K562 (cell line): ENCODE results near the gene BMF. TPM values are rescaled to one million over a fixed set of nuclear protein-coding genes. Genes with fewer than 3 reads are reported as not detected.

Experiments
- DIDO1 ChIP-seq: fragments of 450-650 bp; IDR thresholded peaks from 2 replicates; pipeline ENCODE4 v1.6.1; 2016; ENCODE audit warnings: low read depth, missing biosample characterization, missing genetic modification characterization
- GATA2 ChIP-seq: sonication (generic); formaldehyde crosslinking; IDR thresholded peaks from 2 replicates; pipeline ENCODE4 v1.4.0; 2020; ENCODE audit warnings: mild to moderate bottlenecking, missing genetic modification reagents
- HDAC3 ChIP-seq: fragments of 450-650 bp; IDR thresholded peaks from 2 replicates; pipeline ENCODE4 v1.6.1; 2018; ENCODE audit warnings: borderline replicate concordance, mild to moderate bottlenecking, moderate library complexity; ENCODE audit not compliant: partially characterized antibody
- TSC22D4 ChIP-seq: fragments of 450-650 bp; IDR thresholded peaks from 2 replicates; pipeline ENCODE4 v1.6.1; 2016; ENCODE audit warnings: missing genetic modification characterization, missing biosample characterization, control low read depth
- ZNF12 ChIP-seq: sonication (generic); formaldehyde crosslinking; IDR thresholded peaks from 2 replicates; pipeline ENCODE4 v1.4.0; 2020; ENCODE audit warnings: mild to moderate bottlenecking, missing genetic modification reagents
- polyA plus RNA-seq, 8 experiments: library from polyadenylated mRNA; depleted of rRNA in 4 of 8; stranded (reverse) in 5 of 8; unstranded in 3 of 8; fragments of >200 nt; fragmentation: Nextera tagmentation in 2 of 8; fragmentation: Illumina TruSeq in 1 of 8; extraction: Ambion mirVana in 2 of 8; extraction: Trizol in 1 of 8; gene quantifications; 2 replicates each; pipeline versions ENCODE4 v1.2.1 to v1.2.3, GENCODE V29; 2011 to 2014; ENCODE audit warnings: inconsistent platforms in 1 of 8, missing spikeins in 1 of 8
- total RNA-seq, 7 experiments: library from RNA; depleted of rRNA in 6 of 7; stranded (reverse); fragments of >200 nt in 6 of 7; fragmentation: Illumina TruSeq in 2 of 7; extraction: Trizol in 2 of 7; gene quantifications; 2 replicates each; pipeline versions ENCODE4 v1.2.1 to v1.2.3, GENCODE V29; 2011 to 2021; ENCODE audit warnings: low replicate concordance in 1 of 7
- TF ChIP-seq, protein P1 (sequence below), 2 experiments: fragments of 450-650 bp in 1 of 2; sonication (generic) in 1 of 2; formaldehyde crosslinking in 1 of 2; IDR thresholded peaks; 2 replicates each; pipeline versions ENCODE4 v1.7.1 to v1.9.0; 2016 to 2022; ENCODE audit warnings: inconsistent platforms in 1 of 2, mild to moderate bottlenecking in 1 of 2, missing genetic modification reagents in 1 of 2
- TF ChIP-seq, protein P2 (sequence below): fragments of 250-450 bp; sonication (Bioruptor Pico); IDR thresholded peaks from 2 replicates; pipeline ENCODE4 v1.8.0; 2021; ENCODE audit warnings: moderate library complexity, mild to moderate bottlenecking, inconsistent platforms
- TF ChIP-seq, protein P3 (sequence below): fragments of 250-450 bp; sonication (Bioruptor Pico); IDR thresholded peaks from 2 replicates; pipeline ENCODE4 v1.9.0; 2021; ENCODE audit warnings: mild to moderate bottlenecking, inconsistent platforms
- TF ChIP-seq, protein P4 (sequence below): fragments of 150-350 bp; conservative IDR thresholded peaks from 2 replicates; pipeline ENCODE4 v1.6.1; 2014; ENCODE audit warnings: low read length

BMF gene
- total and polyA plus RNA-seq, 9 of the 15 experiments (the other 6 are each of a cell fraction or from before 2014, with no cell fraction given): 0.25 to 0.91 (median 0.59) TPM; not detected in 2

DNA sequence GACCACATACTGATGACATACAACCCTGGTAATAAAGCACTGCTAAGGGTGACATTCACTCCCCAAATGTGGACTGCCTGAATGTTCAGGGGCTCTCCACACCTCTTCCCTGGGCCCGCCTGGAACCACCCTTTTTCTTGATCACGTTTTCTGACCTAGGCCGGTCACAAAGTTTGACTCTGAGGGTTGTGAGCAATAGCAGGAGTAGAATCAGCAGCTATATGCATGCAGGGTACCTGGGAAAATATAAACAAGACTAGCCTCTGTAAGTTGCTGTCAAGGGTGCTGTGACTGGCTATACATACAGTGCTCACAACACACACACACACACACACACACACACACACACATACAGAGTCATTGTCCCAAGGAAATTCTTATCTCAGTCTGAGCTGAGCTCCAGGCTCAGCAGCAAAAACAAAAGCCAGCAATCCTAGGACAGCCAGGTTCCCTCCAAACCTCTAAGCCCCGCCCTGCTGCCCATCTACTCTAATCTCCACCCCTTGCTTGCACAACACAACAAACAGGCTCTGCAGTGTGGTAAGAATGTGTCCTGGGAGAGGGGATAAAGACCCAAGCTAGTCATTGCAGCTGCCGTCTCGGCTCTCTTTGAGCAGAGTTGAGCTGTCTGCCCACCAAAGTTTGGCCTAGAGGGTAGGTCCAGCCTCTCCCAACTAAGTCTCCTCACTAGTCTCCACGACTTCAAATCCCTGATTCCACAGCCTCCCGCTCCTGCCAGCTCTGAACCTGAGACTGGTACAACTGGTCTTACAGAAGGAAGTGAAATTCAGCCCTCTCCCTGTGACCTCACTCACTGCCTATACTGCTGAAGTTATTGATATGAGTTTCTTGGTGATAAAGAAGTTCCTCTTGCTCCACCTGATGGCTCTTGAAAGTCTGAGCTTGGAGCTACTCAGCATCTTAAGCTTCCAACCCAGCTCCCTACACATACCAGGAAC is 2.2 kb downstream of the BMF start (continued):
- TF ChIP-seq, protein P1, sequence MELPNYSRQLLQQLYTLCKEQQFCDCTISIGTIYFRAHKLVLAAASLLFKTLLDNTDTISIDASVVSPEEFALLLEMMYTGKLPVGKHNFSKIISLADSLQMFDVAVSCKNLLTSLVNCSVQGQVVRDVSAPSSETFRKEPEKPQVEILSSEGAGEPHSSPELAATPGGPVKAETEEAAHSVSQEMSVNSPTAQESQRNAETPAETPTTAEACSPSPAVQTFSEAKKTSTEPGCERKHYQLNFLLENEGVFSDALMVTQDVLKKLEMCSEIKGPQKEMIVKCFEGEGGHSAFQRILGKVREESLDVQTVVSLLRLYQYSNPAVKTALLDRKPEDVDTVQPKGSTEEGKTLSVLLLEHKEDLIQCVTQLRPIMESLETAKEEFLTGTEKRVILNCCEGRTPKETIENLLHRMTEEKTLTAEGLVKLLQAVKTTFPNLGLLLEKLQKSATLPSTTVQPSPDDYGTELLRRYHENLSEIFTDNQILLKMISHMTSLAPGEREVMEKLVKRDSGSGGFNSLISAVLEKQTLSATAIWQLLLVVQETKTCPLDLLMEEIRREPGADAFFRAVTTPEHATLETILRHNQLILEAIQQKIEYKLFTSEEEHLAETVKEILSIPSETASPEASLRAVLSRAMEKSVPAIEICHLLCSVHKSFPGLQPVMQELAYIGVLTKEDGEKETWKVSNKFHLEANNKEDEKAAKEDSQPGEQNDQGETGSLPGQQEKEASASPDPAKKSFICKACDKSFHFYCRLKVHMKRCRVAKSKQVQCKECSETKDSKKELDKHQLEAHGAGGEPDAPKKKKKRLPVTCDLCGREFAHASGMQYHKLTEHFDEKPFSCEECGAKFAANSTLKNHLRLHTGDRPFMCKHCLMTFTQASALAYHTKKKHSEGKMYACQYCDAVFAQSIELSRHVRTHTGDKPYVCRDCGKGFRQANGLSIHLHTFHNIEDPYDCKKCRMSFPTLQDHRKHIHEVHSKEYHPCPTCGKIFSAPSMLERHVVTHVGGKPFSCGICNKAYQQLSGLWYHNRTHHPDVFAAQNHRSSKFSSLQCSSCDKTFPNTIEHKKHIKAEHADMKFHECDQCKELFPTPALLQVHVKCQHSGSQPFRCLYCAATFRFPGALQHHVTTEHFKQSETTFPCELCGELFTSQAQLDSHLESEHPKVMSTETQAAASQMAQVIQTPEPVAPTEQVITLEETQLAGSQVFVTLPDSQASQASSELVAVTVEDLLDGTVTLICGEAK (IDR thresholded peaks at IDR 0.05): no peak
- TF ChIP-seq, protein P1 (CRISPR knock-in tag; IDR thresholded peaks at IDR 0.05): no peak
- TF ChIP-seq, protein P2, sequence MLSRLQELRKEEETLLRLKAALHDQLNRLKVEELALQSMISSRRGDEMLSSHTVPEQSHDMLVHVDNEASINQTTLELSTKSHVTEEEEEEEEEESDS (CRISPR knock-in tag): no peak
- TF ChIP-seq GATA2 (CRISPR knock-in tag) (peak; percentile 66), ZNF12 (no peak), DIDO1 (tag) (0 out of 2 replicates have a peak, but pooled peaks have one; percentile 21), TSC22D4 (tag) (no peak), HDAC3 (no peak)
- TF ChIP-seq, protein P3, sequence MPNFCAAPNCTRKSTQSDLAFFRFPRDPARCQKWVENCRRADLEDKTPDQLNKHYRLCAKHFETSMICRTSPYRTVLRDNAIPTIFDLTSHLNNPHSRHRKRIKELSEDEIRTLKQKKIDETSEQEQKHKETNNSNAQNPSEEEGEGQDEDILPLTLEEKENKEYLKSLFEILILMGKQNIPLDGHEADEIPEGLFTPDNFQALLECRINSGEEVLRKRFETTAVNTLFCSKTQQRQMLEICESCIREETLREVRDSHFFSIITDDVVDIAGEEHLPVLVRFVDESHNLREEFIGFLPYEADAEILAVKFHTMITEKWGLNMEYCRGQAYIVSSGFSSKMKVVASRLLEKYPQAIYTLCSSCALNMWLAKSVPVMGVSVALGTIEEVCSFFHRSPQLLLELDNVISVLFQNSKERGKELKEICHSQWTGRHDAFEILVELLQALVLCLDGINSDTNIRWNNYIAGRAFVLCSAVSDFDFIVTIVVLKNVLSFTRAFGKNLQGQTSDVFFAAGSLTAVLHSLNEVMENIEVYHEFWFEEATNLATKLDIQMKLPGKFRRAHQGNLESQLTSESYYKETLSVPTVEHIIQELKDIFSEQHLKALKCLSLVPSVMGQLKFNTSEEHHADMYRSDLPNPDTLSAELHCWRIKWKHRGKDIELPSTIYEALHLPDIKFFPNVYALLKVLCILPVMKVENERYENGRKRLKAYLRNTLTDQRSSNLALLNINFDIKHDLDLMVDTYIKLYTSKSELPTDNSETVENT: no peak
- TF ChIP-seq, protein P4, sequence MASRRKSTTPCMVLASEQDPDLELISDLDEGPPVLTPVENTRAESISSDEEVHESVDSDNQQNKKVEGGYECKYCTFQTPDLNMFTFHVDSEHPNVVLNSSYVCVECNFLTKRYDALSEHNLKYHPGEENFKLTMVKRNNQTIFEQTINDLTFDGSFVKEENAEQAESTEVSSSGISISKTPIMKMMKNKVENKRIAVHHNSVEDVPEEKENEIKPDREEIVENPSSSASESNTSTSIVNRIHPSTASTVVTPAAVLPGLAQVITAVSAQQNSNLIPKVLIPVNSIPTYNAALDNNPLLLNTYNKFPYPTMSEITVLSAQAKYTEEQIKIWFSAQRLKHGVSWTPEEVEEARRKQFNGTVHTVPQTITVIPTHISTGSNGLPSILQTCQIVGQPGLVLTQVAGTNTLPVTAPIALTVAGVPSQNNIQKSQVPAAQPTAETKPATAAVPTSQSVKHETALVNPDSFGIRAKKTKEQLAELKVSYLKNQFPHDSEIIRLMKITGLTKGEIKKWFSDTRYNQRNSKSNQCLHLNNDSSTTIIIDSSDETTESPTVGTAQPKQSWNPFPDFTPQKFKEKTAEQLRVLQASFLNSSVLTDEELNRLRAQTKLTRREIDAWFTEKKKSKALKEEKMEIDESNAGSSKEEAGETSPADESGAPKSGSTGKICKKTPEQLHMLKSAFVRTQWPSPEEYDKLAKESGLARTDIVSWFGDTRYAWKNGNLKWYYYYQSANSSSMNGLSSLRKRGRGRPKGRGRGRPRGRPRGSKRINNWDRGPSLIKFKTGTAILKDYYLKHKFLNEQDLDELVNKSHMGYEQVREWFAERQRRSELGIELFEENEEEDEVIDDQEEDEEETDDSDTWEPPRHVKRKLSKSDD: no peak
